Measurements from ENCODE around the gene VCP.

VCP gene

DNA sequence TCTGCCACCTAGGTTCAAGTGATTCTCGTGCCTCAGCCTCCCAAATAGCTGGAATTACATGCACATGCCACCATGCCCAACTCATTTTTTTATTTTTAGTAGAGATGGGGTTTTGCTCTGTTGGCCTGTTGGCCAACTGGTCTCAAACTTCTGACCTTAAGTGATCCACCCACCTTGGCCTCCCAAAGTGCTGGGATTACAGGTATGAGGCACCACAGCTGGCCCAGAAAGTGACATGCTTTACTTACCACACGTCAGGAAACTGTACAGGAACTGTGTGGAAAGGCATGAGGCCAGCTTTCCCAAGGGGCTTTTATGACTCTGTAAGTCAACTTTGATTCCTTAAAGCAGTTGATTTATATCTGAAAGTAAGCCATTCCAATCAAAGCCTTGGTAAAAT lies 57.9 kb downstream of the VCP start:
- no peak for DNase-seq (ENCODE audit: low spot score)

GRCh38 chr9:35010351-35010958 lies 62.0 kb downstream of the VCP start:
- DNase-seq (ENCODE audit: low spot score) = no peak

Measured in kidney capillary endothelial cell (primary cell).